NCI-H526 treated with DMSO at 0.1 percent for 48 hours (cell line): ENCODE measurements around the gene SGMS2.

ENCODE experiments used
- DNase-seq: peaks from one replicate; lab custom pipeline; 2025; lab: John Stamatoyannopoulos, UW

Gene SGMS2

GRCh38 chr4:107824350-107825071 lies at the start of gene SGMS2:
Gene SGMS2 (plus strand): TSS chr4:107824932. CDS start chr4:107895554, 70,622 bp downstream.
- DNase-seq = no peak

GRCh38 chr4:107777890-107778289 lies 46.8 kb upstream of the SGMS2 start:
- no peak for DNase-seq

GRCh38 chr4:107778784-107779530 lies 45.8 kb upstream of the SGMS2 start:
- no peak for DNase-seq

- no peak for DNase-seq
Observed at GRCh38 chr4:107780665-107781064, 44.1 kb upstream of the SGMS2 start.

GRCh38 chr4:107791902-107792301 lies 32.8 kb upstream of the SGMS2 start:
- no peak for DNase-seq

GRCh38 chr4:107792711-107793110 lies 32.0 kb upstream of the SGMS2 start:
- DNase-seq = no peak

- no peak for DNase-seq
Observed at GRCh38 chr4:107793996-107794395, 30.7 kb upstream of the SGMS2 start.

GRCh38 chr4:107799669-107800450 lies 24.9 kb upstream of the SGMS2 start:
- DNase-seq = no peak

- no peak for DNase-seq
Observed at GRCh38 chr4:107800706-107801105, 24.0 kb upstream of the SGMS2 start.

GRCh38 chr4:107801766-107802211 lies 22.9 kb upstream of the SGMS2 start:
- no peak for DNase-seq

- DNase-seq = no peak
Observed at GRCh38 chr4:107804956-107805355, 19.8 kb upstream of the SGMS2 start.

- no peak for DNase-seq
Observed at GRCh38 chr4:107806196-107806595, 18.5 kb upstream of the SGMS2 start.

GRCh38 chr4:107808572-107808971 lies 16.2 kb upstream of the SGMS2 start:
- DNase-seq = no peak

GRCh38 chr4:107809210-107809609 lies 15.5 kb upstream of the SGMS2 start:
- DNase-seq = no peak

- no peak for DNase-seq
Observed at GRCh38 chr4:107814758-107815157, 10.0 kb upstream of the SGMS2 start.

- DNase-seq = no peak
Observed at GRCh38 chr4:107815158-107815557, 9.6 kb upstream of the SGMS2 start.

- DNase-seq = no peak
Observed at GRCh38 chr4:107818301-107818910, 6.3 kb upstream of the SGMS2 start.

GRCh38 chr4:107823870-107824349 lies 822 bp upstream of the SGMS2 start:
- DNase-seq = no peak

- no peak for DNase-seq
Observed at GRCh38 chr4:107825072-107825824, 516 bp downstream of the SGMS2 start.

- no peak for DNase-seq
Observed at GRCh38 chr4:107826421-107826980, 1.8 kb downstream of the SGMS2 start.
